CD4-positive, alpha-beta T cell treated with Interleukin-4 for 1 hour (primary cell): ENCODE results near the gene SOCS6.

Source experiments
- DNase-seq, 2 donors: peaks; one replicate each; pipeline ENCODE4 v3.0.0-alpha.2; 2020 to 2022

SOCS6 gene

DNA sequence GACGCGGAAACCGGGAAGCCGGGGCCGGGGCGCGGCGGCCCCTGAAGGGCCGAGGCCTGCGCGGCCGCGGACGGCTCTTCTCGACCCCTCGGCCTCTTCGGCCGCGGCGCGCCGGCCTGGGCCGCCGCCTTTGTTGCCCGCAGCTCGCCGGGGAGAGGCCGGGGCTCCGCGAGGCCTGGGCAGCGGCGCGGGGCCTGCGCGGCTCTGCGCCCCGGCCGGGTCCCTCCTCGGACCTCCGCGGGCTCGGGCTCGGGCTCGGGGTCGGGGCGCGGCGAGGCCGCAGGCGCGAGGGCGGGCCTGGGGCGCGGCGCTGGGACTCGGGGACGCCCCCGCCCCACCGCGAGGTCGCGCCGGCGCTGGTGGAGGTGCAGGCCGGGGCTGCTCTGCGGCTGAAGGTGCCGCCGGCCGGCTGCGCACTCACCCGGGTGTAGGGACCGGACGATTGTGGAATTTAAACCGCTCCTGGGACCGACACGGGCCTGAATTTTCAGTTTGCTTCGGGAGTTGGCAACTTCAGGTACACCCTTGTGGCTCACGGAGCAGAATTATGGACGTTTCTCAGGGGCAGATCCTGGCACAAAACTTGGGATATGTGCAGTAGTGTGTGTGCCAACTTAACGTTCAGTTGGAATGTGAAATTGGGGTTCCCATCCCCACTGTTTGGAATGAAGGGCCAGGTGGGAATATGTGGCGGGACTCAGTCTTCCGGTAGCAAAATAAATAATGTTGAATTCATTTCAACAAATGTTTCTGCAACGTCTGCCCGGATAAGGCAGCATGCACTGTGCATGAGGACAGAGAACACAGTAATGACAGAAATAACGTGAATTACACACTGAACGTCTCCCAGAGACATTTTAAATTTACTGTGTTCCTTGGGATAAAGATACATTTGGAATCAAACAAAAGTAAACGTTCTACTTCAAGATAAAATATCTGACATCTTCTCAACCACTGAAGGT is 787 bp downstream of the SOCS6 start:
- no peak for DNase-seq

DNA sequence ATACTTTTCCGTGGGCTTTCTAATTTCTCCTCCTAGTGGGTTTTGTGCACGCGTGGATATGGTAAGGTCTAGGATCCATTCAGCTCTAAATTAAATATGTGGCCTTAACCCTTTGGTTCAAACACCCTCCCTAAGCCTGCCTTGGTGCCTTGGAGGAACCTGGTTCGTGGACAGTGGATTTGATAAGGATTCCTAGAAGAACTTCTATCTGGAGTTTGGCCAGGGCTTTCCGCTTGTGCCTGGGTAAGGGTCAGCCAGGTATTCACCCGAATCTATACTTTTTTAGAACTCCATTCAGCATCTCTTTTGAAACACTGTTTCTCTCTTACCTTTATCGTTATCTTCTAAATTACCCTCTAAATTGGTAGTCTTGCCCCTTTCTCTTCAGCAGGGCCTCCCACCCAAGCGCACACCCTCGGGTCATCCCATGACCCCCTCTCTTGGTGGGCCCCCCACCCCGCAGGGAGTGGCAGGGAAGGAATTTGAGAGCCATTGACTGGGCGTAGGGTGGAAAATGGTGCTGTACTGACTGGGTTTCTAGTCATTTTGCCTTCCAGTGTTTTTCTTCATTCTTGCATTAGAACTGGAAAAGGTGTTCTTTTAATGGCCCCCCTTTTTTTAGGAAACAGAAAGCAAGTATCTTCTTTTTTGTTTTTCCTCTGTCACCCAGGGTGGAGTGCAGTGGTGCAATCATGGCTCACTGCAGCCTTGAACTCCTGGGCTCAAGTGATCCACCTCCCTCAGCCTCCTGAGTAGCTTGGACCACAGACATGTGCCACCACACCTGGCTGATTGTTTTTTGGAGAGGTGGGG is 1.8 kb downstream of the SOCS6 start:
- DNase-seq: no peak

DNA sequence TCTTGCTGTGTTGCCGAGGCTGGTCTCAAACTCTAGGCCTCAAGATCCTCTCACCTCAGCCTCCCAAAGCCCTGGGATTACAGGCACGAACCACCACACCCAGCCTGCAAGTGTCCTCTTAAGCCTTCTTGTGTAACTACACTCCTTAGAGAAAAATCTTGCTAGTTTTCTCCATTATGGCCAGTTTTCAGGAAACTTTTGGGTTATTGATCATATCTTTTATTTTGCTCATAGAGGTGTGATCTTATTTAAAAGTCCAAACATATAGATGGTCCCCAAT is 2.4 kb downstream of the SOCS6 start:
- no peak for DNase-seq

DNA sequence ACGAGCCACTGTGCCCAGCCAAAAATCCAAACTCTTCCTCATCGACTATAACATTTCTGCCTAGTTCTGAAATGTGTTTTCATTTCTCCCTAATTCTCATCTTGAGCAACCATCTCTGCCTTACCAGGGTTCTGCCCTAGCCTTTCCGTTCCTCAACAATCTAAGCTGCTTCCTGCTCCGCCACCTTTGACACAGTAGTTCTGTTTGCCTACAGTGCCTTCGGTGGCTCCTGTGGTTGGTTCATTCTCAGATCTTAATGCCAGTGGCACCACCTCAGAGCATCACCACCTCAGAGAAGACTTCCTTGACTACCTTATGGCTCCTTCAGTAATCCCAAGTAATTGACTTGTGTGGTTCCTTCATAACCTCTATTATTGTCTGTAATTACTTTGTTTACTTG is 3.8 kb downstream of the SOCS6 start:
- no peak for DNase-seq

DNA sequence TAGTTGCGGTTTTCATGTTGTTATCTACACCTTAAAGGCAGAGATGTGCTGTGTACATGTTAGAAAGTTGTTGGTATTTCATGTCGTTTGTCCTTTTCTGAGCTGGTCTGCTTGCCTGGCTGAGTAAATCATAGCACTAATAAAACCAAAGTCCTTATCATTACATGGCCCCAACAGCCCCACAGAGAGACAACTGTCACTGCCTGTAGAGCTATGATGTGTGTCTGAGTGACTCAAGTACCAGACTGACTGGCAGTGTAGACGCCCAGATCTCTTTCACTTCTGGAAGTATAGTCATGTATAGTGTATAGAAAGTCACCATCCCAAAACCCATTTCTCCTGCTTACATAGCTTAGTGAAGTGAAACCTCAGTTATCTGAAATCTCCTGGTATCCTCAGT is 4.3 kb downstream of the SOCS6 start:
- DNase-seq: no peak

DNA sequence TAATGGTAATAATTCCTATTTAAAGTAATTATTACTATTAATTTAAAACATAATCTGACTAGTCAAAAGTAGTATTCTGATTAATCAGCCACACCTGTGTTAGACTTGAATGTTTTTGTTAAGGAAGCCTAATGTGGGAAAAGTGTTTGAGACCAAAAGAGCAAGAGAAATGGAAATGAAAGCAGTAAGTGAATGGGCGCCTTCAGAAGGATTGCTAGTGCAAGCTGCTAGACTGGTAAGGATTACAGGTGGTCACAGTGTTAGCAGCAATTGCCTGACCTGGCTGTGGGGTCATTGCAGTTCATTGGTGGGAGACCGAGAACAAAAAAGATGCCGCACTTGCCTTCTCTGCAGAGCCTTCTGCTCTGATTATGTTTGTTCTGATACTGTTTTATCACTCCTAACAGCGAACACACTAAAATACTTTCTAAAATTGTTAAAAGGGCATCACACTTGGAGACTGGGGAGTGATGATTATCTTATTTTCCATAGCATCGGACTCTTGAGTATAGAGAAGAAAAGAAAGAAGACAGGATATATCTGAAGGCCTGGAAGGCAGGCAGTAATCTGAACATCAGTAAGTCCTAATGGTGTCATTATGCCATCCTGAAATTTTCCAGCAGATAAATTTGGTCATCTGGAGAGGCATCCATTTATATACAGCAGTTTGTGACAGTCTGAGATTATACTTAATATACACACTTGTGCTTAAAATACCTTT is 5.8 kb downstream of the SOCS6 start:
- DNase-seq: no peak

DNA sequence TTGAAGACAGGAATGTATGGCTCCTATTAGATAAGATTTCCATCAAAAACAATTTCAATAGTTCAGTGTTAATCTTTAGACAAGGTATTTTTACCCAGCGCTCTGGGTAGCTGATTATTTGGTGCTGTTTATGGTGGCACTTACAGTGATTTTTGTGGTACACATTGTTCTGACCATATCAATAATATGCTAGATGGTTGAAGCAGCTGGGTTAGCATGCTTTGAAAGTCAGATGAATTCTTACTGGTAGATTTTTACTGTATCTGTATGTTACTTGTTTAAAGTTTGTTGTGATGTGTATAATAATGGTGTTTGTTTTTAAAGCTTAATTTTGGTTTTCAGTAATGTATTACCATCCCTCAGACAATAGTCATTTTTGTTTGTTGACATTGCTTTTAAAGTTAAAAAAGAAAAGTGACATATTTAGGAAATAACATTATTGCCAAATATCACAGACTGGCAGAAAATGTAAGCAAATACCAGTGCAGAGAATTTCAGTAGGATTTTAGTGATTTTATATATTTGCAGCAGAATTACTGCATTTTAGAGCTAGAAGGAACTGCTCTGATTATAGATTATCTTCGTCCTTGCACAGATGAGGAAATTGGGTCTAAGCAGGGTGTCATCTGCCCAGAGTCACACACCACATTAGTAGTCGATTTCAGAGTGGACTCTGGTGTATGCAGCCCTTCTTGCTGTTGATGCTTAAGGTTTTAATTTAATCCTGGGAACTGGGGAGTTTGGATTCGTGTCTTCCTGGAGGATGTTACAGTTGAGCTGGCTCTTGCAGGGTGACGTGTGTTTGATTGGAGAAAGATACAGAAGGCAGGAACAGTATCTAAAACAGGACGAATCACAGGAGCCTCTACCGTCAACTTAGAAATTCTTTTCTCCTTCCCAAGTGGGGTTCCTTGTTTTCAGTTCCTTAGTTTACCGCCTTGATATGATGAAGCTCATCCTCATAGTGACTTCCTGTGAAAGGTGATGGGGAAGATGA is 6.6 kb downstream of the SOCS6 start:
- no peak for DNase-seq

DNA sequence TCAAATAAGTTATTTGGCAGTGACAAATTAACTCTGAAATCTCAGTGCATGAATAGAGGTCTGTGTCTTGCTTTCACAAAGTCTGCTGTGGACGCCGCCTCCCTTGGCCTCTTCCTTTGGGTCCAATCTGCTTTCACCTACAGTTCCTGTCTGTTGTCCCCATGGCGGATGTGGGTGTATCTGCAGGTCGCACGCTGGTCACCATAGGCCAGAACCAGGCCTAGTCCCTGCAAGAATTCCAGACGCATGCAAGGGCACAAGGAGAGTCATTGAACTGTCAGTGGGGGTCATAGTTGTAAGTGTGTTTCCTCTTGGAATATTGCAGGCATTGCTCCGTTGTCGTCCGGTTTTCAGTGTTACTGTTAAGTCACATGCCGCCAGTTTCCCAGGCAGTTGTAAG is 7.4 kb downstream of the SOCS6 start:
- no peak for DNase-seq

DNA sequence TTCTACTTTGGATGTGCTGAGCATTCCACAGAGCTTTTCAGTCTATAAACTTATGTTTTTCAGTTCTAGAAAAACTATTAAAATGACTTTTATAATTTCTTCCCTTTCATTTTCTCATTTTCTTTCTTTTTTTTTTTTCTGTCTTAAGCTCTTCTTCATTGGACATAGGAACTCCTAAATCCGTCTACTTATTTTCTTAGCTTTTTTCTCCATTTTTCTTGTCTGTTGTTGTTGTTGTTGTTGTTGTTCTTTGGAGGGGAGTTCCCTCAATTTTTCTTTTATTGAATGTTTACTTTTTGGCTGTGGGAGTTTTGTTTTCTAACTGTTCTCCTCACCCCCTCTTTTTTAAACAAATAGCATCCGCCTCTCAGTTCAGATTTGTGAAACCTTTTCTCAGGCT is 7.9 kb downstream of the SOCS6 start:
- no peak for DNase-seq

DNA sequence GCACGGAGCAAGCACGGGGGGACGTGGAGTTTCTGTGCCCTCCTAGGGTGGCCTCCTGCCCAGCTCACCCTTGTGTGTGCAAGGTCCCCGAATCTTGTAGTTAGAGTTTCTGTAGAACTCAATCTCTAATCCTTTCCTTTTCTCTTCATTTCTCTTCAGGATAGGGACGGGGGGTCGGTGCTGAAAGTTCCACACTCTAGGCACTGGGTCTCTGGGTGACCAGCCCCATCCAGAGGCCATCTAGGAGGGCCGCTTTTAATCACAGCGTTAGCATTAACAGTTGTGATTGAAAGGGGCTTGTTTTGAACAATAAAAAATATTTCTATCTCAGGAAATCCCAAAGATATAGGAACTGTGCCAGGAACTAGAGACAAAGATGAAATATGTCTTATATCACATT is 10.5 kb downstream of the SOCS6 start:
- DNase-seq: no peak

DNA sequence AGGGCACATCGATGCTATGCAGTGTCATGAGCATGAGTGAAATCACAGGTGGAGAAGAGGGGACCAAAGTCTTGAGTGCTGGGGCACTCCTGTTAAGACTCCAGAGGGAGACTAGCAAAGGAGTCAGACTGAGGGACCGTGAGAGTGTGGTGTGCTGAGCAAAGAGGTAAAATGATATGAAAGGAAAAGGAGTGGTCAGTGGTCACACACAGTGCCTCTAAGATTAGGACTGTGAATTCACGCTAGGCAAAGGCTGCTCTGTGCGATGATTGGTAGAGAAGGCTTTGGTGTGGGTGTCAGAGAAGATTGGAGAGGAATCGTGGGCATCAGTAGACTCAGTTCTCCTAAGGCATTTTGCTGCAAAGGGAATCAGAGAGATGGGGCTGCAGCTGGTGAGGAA is 12.8 kb downstream of the SOCS6 start:
- DNase-seq: no peak

DNA sequence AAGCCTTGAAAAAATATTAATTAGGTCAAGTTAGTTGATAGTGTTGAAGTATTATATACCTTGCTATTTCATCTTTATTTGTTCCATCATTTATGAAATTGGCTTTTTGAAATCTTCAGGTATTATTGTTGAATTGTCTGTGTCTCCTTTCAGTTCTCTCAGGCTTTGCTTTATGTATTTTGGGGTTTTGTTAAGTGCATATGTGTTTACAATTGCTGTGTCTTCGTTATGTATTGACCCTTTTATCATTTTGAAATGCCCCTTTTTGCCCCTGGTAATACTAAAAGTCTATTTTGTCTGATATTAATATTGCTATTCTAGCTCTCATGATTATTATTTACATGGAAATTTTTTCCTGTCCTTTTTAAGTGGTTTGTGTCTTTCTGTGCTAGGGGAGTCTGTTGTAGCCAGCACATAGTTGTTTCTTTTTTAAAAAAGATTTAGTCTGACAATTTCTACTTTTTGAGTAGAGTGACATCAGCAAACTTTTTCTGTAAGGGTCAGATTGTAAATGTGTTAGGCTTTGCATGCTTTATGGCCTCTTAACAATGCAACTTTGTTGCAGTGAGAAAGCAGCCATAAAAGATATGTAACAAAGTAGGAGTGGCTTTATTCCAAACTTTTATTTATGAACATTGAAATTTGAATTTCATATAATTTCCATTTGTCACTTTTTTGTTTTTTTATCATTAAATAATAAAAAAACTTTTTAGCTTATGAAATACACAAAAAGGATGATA is 19.9 kb downstream of the SOCS6 start:
- DNase-seq: no peak

DNA sequence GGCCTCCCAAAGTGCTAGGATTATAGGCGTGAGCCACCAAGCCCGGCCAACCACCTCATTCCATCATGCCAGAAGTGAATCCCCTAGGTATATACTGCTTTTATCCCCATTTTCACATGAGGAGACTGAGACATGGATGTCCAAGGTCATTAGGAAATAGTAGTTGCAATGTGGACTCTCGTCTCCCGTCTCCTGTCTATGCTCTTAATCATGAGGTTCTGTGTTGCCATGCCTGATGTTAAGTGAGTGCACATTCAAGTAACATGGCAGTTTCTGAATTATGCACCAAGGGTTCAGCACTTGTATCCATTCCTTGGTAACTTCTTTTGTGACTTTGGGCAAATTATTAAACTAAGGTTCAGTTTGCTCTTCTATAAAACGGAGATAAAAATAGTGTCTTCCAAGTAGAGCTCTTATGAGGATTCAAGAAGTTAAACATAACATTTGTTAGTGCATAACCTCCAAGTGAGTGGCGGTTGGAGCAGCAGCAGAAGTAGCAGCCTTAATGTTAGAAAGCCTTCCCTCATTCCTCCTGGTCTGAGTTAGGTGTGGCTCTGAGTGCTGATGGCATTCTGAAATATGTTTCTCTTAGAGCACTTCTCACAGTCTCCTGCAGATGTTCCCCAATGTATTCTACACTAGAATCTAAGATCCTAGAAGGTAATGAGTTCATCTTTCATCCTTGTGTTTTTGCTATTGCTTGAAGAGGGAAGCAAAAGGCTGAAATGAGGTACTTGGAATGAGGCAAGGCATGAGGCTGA is 21.9 kb downstream of the SOCS6 start:
- DNase-seq: no peak

DNA sequence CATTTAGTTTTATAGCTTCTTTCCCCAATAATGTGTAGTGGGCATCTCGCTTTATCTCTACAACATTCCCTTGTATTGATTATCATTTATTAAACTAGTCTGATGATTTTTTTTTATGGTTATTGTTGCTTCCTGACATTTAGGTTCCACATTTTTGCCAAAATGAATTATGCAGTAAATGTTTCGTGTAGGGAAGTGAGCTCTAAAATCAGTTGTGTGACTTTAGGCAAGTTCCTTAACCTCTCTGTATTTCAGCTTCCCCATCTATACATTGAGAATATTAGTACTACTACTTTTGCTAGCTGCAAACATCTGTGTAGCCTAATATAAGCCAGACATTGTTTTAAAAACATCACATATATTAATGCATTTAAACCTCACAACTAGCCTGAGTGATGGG is 22.9 kb downstream of the SOCS6 start:
- DNase-seq: no peak

DNA sequence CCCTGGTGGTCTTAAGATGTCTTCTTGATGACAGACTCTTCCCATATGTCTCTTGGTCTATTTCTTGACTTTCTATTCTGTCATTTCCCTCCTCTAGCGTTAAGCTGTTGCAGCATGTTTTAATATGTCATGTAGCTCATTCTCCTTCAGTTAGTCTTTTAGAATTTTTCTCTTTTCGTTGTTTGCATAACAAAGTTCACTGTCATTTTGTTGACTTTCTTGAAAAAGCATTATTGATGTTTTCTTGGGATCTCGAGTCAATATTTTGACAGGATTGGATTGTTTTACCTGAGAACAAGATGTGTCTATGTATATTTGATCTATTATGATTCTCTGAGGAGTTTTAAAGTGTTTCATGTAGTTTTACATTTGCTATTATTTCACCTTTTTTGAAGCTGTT is 24.8 kb downstream of the SOCS6 start:
- no peak for DNase-seq

DNA sequence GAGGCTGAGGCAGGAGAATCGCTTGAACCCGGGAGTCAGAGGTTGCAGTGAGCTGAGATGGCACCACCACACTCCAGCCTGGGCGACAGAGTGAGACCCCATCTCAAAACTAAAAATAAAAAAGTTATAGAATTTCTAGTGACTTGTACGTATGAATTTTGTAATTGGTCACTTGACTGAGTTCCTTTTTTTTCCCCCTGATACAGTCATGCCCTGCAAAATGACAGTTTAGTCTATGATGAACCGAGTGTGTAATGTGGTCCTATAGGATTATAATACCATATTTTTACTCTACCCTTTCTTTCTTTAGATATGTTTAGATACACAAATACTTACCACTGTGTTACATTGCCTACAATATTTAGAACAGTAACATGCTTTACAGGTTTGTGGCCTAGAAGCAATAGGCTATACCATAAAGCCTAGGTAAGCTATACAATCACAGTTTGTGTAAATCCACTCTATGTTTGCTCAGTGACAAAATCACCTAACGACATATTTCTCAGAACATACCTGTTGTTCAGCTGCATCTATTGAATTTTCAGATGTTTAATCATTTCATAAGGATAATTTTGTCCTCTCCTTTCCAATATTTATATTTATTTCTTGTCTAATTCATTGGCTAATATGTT is 25.4 kb downstream of the SOCS6 start:
- no peak for DNase-seq

DNA sequence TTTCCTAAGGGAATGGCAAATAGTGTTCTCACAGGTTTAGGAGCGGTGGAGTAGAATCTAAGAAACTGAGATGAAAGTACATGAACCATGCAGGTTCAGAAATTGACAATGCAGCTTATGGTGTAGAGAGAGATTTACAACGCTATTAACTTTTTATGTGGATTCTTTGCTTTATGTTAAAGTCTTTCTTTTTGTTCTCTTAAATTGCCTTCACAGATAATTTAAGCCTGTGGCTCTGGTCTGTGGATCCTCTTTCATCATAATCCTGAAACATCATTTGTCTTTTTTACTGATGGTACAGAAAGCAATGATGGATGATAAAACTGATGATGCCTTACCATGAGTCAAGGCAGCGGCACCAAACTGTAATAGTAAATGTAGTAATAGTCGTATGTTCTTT is 30.3 kb downstream of the SOCS6 start:
- no peak for DNase-seq

DNA sequence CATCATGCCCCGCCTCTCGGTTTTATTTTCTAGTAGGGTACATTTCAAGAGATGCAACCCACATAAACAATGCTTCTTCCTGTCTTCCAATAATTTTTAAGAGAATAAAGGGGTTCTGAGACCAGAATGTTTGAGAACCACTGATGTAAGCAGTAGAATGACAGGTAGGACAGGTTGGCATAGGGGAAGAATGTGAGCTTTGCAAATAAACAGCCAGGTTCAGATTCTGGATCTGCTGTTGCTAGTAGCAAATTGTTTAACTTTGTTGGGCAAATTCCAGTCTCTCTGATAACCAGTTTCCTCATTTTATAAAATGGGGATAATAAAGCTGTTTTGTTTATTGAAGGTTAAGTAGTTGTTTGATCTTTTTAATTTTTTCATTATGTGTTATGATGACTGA is 32.8 kb downstream of the SOCS6 start:
- no peak for DNase-seq

DNA sequence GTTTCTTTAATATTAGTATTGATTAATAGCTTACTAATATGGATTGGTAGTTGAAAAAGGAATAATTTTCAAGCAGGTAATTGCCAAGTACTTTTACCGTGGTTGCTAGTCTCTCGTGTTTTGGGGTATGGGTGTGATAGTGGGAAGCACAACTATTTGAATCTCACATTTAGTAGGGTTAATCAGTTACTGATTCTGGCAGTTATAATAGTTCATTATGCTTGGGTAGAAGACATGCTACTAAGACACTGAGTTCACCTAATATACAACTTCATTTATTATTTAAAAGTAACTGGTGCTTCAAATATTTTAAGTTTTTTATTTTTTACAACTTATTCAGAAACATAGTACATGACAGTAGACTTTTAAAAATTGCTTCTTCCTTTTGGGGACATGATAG is 33.5 kb downstream of the SOCS6 start:
- no peak for DNase-seq

DNA sequence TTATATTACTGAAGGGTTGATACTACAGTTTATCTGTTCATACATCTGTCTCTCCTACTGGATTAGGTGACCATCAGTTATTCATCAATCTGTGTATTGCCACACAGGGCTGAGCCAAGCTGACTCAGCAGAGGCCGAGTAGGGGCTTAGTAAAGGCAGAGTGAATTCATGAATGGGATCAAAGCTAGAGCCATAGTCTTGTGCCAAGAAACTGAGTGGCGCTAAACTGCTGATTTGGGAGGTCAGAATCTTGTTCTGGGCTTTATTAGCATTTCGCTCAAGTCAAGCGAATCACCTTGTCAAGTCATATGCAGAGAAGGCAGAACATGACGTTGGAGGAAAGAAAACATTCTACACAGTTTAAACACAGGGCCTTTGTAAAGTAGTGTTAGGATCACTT is 34.1 kb downstream of the SOCS6 start:
- no peak for DNase-seq
